Measurements from ENCODE around the gene RUNX2. TPM values are rescaled to one million over a fixed set of nuclear protein-coding genes. Genes with fewer than 3 reads are reported as not detected.

Gene RUNX2
- total and polyA plus RNA-seq, 2 of the 8 experiments (the other 6 are each of a cell fraction or from before 2014, with no cell fraction given): 0.26 to 1.2 TPM

- no peak overlapping the region for H2BK20ac ChIP-seq (ENCODE audit: low read length)
- no peaks in the 10 kb centered on the region for H3K79me2 ChIP-seq (ENCODE audit: control insufficient read depth in 1 of 2, insufficient read depth in 2 of 2, low read length in 2 of 2)
- no peak overlapping the region for H3K4me3 ChIP-seq (ENCODE audit: extremely low read depth in 1 of 4, insufficient read depth in 2 of 4, low read depth in 3 of 4, low read length in 4 of 4)
- no peak for FAIRE-seq
- no peaks in the 10 kb centered on the region for H3K79me1 ChIP-seq (ENCODE audit: low read depth, low read length)
- H2BK15ac ChIP-seq (ENCODE audit: low read length): no peak overlapping the region
- H3K23me2 ChIP-seq (ENCODE audit: low read depth, low read length): no peaks in the 10 kb centered on the region
- no peak overlapping the region for H4K8ac ChIP-seq (ENCODE audit: extremely low read depth, insufficient read depth, low read length)
- H3K9ac ChIP-seq (replicated peaks in 1 of 4; ENCODE audit: extremely low read depth in 1 of 4, low read depth in 3 of 4, low read length in 3 of 4): no peak overlapping the region
- H3K4me2 ChIP-seq (ENCODE audit: insufficient read depth in 1 of 2, low read depth in 2 of 2, low read length in 2 of 2): no peak overlapping the region
- no peak overlapping the region for H2AK5ac ChIP-seq (ENCODE audit: low read depth, low read length)
- no peak overlapping the region for H3K18ac ChIP-seq (ENCODE audit: extremely low read depth, low read length)
- no peak overlapping the region for H2BK120ac ChIP-seq (replicated peaks; ENCODE audit: low read depth, low read length)
- no peaks in the 10 kb centered on the region for H3K36me3 ChIP-seq (ENCODE audit: control insufficient read depth in 2 of 4, insufficient read depth in 4 of 4, low read length in 3 of 4)
- no peak overlapping the region for H2BK12ac ChIP-seq (ENCODE audit: low read depth, low read length)
- no peaks in the 10 kb centered on the region for H3K9me3 ChIP-seq (ENCODE audit: insufficient read depth in 2 of 2, low read depth in 1 of 2, low read length in 1 of 2)
- WGBS, 2 experiments (ENCODE audit: extremely low coverage in 1 of 2, insufficient coverage in 1 of 2, insufficient read length in 1 of 2, insufficient replicate concordance in 2 of 2, low coverage in 1 of 2, low lambda C conversion rate in 2 of 2, missing lambda C conversion rate in 1 of 2): 82% methylated on average over 7 of the region's 7 CpGs; no CpG with 5 or more reads in 1 of the 2 experiments
- no peak overlapping the region for H2BK5ac ChIP-seq (ENCODE audit: low read depth, low read length)
- POLR2A ChIA-PET (ENCODE audit: partially characterized antibody): no interaction called here
- no peak overlapping the region for H3K23ac ChIP-seq (ENCODE audit: insufficient read length)
- no peak overlapping the region for H4K5ac ChIP-seq (ENCODE audit: insufficient read length, low read depth, low read length)
- no peak overlapping the region for H3K4ac ChIP-seq (replicated peaks; ENCODE audit: insufficient read length, low read depth, low read length)
- no peak overlapping the region for H3K56ac ChIP-seq (replicated peaks; ENCODE audit: insufficient read length, low read depth, low read length)
- DNase-seq (ENCODE audit: low read depth in 1 of 2, low spot score in 2 of 2): no peak
- no peaks in the 10 kb centered on the region for H4K20me1 ChIP-seq (replicated peaks in 1 of 2; ENCODE audit: control insufficient read depth in 1 of 2, insufficient read depth in 2 of 2, low read length in 2 of 2)
- no peaks in the 10 kb centered on the region for H3K27me3 ChIP-seq (replicated peaks in 1 of 4; ENCODE audit: control insufficient read depth in 3 of 4, extremely low read depth in 1 of 4, insufficient read depth in 3 of 4, low read length in 3 of 4)
- H4K91ac ChIP-seq (replicated peaks; ENCODE audit: insufficient read length, low read length): no peak overlapping the region
- H3K14ac ChIP-seq (ENCODE audit: insufficient read length): no peak overlapping the region
- H3K27ac ChIP-seq (ENCODE audit: low read depth, low read length): no peak overlapping the region
- H2AFZ ChIP-seq (ENCODE audit: low read length): no peak overlapping the region
- H3K4me1 ChIP-seq (replicated peaks in 1 of 4; ENCODE audit: control insufficient read depth in 3 of 4, insufficient read depth in 4 of 4, low read length in 3 of 4): no peaks in the 10 kb centered on the region
- CTCF ChIA-PET (ENCODE audit: partially characterized antibody): interaction anchor here (0.6 to 1.1 kb wide), 3 partner anchors 8 to 183 kb away, joined by 3 read pairs; no protein-coding TSS in a partner anchor
- TF ChIP-seq SIX5 (IDR thresholded peaks at IDR 0.05; ENCODE audit: low read depth, low read length): no peak
- no peak for TF ChIP-seq EGR1 (IDR thresholded peaks at IDR 0.05; ENCODE audit: borderline replicate concordance, low read depth, low read length)
- no peak for TF ChIP-seq ZNF274 (IDR thresholded peaks at IDR 0.05; ENCODE audit: borderline replicate concordance, extremely low read depth, low read length)
- TF ChIP-seq BACH1 (IDR thresholded peaks at IDR 0.05; ENCODE audit: low read length): no peak
- no peak for TF ChIP-seq HDAC2 (IDR thresholded peaks at IDR 0.05; ENCODE audit: borderline replicate concordance in 1 of 2, low read depth in 2 of 2, low read length in 2 of 2)
- no peak for TF ChIP-seq CTCF (IDR thresholded peaks at IDR 0.05; ENCODE audit: control extremely low read depth in 1 of 3, insufficient read depth in 1 of 3, low read depth in 1 of 3, low read length in 3 of 3)
- no peak for TF ChIP-seq CBX5 (IDR thresholded peaks at IDR 0.05; ENCODE audit: low read depth, low read length)
- TF ChIP-seq TAF7 (optimal IDR thresholded peaks at IDR 0.05; ENCODE audit: borderline replicate concordance, low read depth, low read length): no peak
- TF ChIP-seq NRF1 (IDR thresholded peaks at IDR 0.05; ENCODE audit: low read depth, low read length): no peak
- no peak for TF ChIP-seq TCF12 (IDR thresholded peaks at IDR 0.05; ENCODE audit: low read depth, low read length)
Measured at GRCh38 chr6:45436544-45437438, 108.7 kb downstream of the RUNX2 start.

Data from H1 (cell line).